Amygdala (tissue), 56 donors: ENCODE data around the gene TBC1D9B.

Experiments
- DNase-seq, 56 donors: peaks; one replicate each; lab custom pipeline; 2025; lab: John Stamatoyannopoulos, UW

TBC1D9B gene

DNA sequence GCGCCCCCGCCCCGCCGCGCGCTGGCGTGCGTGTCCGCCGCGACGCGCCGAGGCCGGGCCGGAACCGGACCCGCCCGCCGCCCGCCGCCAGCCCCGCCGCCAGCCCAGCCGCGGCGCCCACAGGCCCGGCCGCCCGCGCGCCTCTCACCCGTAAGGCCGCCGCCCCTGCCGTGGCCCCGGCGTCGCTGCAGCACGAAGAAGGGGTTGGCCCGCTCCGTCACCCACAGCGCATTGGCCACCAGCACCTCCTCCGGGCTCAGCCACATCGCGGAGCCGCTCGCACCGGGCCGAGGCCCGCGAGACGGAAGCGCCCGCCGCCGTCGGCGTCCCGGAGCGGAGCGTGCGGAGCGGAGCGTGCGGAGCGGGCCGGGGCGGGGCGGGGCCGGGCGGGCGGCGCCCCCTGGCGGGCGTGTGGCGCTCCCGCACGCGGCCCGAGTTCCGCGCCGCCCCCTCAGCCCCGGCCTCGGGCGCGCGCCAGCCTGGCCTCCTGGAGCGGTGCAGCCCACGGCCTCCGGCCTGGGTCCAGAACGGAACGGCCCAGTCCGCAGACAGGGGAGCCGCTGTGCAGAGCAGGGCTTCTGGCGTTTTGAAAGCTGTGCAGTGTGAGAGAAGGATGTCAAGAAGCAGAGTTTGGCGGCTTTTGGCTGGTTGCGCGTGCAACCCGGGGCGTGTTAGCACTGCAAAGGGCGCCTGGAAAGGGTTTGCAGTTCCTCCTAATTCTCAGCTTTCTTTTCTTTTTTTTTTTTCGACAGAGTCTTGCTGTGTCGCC lies at the start of gene TBC1D9B:
Gene TBC1D9B (minus strand): TSS at position 342 of the 769 bp plus-strand sequence. CDS start 76 bp downstream, at position 266.
- DNase-seq: peak in 40 of 56 donors; percentile 11 to 71 (median 50)

DNA sequence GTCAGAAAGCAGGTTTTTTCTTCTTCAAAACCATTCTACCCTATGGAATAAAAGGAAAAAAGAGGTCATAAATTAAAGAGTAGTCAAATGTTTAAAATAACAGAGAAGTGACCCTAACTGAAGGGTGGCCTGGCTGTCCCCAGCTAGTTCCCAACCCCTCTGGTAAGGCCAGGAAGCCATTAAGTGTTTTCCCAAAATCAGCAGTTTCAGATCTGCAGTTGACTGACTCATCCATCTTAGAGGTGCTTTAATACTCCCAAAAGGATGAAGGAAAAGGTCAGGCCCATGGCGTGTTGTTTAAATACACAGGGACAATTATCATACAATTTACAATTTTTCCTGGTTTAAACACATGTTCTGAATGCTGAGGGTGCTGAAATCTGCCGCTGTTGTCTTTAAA lies 47.9 kb upstream of the TBC1D9B start:
- DNase-seq: no peak

DNA sequence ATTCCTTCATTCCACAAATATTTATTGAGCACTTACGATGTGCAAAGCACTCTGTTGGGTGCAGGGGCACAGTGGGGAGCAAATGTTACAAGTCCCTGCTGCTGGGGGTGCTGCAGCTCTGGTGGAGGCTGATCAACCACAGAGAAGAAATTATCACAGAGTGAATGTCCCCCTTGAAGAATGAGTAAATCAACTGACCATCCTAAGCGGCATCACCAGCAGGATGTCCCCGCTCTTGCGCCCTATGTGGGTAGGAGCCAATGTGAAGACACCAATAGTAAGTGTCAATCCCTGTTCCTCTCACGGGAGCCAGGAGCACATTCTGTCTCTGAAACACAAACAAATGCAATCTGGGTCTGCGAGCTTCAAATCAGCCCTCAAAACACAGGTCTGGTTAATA lies 47.4 kb upstream of the TBC1D9B start:
- DNase-seq: no peak

DNA sequence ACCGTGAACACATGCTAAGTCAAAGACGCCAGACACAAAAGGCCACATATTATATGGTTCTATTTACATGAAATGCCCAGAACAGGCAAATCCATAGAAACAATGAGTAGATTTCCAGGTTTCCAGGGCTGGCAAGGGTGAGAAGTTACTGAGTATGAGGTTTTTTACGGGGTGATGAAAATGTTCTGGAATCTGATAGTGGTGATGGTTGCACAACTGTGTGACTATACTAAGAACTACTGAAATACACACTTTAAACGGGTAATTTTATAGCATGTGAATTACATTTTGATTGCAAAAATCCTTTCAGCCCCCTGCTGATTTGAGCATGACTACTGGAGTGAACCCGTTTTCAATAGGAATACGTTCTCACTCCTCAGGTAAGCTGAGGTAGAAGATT lies 46.7 kb upstream of the TBC1D9B start:
- DNase-seq: no peak

DNA sequence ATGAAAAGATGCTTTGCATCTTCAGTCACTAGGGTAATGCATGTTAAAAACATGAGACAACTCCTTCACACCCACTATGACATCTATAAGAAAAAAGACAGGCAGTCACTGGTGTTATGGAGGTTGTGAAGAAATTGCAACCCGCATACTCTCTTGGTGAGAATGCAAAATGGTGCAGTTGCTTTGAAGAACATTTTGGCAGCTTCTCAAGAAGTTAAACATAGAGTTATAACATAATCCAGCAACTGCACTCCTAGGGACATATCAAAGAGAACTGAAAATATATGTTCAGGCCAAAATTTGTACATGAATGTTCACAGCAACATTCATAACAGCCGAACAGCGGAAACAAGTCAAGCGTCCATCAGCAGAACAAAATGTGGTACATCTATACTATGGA lies 46.3 kb upstream of the TBC1D9B start:
- no peak for DNase-seq

DNA sequence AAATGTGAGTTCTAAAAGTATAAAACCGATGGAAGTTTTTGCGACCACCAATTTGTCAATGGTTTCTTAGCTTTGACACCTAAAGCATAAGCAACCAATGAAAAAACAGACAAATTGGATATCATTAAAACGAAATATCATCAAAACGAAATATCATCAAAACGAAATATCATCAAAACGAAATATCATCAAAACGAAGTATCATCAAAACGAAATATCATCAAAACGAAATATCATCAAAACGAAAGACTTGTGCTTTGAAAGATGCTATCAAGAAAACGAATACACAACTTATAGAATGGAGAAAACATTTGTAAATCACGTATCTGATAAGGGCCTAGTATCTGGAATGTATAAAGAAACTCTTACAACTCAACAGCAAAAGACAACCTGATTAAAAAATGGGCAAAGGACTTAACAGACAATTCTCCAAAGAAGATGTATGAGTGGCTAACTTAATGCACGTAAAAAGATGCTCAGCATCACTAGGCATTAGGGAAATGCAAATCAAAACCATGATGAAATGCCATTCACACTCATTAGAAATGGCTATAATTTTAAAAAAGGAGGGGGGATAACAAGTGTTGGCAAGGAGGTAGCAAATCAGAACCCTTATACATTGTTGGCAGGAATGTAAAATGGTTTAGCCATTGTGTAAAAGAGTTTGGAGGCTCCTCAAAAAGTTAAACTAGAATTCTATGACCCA lies 29.4 kb upstream of the TBC1D9B start:
- DNase-seq: no peak

DNA sequence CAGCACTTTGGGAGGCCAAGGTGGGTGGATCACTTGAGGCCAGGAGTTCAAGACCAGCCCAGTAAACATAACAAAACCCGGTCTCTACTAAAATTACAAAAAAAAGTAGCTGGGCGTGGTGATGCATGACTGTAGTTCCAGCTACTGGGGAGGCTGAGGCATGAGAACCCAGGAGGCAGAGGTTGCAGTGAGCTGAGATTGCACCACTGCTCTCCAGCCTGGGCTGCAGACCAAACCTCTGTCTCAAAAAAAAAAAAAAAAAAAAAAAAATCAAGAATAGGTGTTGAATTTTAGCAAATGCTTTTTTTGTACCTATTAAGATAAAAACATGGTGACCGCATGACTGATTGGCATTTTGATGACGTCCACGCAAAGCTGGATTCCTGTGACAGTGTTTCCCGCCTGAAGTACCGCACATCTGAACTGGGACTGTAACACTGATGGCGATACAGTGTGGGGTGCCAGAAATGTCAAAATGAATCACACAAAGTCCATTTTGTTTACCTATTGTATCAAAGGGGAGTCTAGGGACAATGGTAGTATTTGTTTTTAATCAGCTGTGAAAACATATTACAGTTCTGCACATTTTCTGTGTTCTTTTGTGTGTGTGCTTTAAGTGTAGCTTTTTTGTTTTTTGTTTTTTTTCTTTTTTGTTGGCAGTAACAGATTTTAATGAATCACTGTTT lies 23.2 kb upstream of the TBC1D9B start:
- DNase-seq: peak in 1 of 56 donors; percentile 34

DNA sequence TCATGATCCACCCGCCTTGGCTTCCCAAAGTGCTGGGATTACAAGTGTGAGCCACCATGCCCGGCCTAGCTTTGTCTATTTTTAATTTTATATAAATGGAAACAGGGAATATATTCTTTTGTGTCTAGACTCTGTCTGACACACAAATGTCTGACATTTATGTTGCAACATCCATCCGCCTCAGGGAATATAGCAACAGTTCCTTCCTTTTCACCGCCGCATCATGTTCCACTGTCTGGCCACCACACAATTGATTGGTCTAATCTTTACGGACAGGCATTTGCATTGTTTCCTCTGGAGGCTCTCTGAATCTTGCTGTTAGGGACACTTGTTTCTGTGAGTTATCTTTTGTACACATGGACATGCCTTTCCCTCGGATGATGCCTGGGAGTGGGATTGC lies 20.1 kb upstream of the TBC1D9B start:
- DNase-seq: no peak

DNA sequence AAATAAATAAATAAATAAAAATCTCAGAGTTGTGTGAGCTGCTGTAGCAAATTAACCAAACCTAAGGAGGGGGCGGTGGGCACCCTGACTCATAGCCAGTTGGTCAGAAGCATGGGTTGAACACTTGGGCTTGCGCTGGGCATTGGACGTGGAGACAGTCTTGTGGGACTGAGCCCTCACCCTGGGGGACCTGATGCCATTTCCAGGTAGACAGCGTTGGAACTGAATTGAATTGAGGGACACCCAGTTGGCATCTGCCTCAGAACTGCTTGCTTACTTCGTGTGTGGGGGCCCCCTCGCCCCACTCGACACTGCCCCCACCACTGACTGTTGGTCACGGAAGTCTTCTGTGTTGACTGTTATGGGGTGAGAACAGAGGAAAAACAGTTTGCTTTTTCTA lies 19.0 kb upstream of the TBC1D9B start:
- DNase-seq: no peak

DNA sequence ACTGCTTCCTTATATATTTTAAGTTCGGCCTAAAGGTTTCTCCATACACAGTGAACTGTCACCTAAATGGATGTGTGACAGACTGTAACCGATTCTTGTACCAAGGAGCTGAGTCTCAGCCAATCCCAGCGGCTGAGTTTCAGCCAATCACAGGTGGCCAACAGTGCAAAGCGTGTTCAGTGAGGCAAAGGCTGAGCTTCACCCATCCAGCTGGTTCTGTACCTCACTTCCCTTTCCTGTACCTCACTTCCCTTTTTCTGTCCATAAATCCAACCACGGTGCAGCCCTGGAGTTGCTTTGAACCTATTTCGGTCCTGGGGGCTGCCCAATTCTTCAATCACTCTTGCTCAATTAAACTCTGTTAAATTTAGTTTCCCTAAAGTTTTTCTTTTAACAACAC lies 15.7 kb upstream of the TBC1D9B start:
- no peak for DNase-seq

DNA sequence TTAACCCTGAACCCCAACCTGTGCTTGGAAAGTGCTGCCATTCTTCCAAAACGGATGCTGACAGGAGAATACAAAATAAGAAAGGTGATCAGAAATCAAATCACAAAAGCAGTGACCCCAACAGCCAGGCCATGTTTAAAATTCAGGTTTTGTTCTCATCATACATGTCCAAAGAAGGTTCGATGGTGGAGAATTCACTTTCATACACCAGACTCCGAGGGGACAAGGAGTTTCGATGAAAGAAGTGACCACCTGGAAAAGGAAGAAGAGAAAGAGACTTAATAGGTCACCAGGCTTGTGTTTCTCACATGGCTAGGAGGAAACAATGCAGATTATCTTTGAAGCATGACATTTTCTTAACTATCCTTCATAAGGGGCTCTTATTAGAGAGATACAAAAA lies 12.5 kb upstream of the TBC1D9B start:
- no peak for DNase-seq

DNA sequence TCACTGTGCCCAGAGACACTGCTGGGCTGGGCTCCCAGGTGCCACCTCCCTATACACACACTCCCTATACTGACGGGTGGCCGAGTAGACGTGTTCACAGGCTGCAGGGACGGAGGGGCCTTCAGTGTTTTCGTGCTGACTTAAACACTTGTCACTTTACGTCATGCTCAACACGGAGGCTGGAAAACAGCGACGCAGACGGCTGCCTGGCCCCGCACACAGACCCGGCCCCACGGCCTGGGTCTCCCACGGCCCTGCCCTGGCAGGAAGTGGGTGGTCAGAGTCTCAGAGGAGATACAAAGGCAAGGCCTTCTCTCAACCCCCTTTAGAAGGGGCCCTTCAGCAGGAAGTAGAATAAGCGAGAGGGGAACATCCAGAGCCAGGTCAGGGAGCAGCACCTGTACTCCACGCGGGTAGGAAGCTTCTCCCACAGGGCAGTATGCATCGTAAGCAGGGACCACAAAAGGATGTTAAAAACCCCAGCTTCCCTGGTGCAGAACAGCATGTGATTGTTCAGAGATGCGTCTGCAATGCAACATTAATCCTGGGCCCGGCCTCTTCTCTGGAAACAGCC lies 11.9 kb upstream of the TBC1D9B start:
- no peak for DNase-seq

DNA sequence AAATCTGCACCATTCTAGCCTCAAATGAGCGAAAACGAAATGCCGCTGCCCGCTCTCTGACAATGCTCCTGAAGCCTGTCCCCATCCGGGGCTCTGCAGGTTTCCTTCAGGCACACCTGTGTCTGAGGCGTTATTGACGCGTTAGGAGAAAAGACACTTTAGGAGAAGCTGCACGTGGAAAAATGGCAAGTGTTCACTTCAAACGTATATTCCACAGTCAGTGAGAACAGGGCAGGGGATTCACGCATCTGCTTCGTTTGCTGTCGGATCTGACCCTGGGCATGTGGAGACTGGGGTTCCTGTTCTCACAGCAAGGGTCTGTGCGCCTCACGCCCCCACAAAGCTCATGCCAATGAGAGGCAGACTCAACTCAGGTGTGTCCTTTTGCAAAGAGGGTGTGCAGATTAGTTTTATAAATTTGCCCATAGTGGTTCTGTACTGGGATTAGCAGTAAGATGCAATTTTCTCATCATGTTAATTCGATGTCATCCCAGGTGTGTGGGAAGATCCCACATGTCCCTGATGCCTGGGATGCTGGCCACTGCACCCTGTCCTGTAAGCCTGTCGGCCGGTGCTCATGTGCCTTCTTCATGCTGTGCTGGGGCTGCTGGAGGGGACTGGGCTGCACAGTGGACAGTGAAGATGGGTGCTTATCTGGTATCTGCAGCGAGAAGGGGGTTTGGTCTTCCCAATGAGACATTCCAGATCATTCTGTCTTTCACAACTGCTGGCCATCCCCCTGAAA lies 11.2 kb upstream of the TBC1D9B start:
- DNase-seq: no peak

DNA sequence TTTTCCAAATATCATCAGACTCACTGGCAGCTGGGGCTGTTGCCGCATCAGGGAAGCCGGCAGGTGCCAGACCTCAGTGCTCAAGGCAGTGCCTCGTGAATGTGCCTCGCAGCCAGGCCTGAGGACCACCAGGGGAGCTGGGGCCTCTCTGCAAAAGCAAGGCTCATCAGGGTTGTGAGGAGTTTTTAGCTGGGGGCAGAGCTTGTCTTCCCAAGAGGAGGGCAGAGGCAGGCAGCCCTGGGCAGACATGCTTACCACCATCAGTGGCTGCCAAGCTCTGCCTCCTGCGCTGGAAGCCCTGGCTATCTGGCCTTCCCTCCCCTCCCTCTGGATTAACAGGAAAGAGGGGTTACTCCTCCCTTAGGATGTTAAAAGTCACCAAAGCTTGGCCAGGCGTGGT lies 8.8 kb upstream of the TBC1D9B start:
- no peak for DNase-seq

DNA sequence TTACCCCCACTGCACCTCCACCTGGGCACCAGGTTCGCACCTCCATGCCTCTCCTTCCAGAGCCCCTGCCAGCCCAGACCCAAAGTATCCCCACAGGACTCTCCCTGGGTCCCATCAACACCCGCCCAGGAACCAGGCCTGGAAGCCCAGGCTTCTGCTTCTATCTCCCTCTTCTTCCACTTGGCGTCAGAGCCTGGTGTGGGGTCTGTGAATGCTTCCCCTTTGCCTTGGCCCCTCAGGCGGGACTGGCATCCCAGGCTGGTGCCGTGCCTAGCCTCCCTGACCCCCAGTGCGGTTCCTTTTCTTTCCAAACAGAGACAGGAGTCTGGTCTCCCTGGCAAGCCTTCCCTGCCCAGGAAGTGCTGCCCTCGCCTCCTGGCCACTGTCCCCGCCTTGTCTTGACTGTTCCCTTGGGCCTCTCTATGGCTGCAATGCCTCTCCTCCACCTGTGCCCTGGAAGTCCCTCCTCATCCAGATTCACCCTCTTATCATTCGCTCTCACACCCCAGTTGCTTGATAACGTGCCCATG lies 7.8 kb upstream of the TBC1D9B start:
- no peak for DNase-seq

DNA sequence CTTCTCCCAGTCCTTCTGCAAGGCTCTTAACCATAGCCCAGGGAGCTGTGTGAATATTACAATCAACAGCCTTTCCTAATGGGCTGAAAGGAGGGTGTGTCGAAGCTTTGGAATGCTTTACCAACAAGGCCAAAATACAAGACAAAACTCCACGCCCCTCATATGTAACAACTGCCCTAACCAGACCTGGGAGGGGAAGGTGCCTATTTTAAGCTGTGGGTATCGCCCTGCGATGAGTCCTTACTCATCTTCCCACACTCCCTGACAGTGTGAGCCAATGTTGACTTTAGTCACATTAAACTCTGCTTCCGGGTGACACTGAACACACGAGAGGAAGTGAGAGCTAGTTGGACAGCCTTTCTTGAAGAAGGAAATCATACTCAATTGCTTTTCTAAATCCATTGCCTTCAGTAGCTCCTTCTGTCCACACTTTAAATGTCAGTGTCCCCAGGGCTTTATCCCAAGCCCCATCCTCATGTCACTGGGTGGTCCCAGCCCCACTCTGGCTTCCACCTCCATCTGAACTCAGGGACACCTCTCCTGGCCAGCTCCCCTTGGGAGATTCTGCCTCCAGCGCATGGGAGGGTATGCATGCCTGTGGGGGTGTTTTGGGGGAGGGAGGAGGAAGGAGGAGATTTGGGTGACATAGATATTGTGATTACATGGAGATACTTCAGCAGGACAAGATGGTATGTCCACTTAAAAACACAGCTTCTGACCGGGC lies 6.5 kb upstream of the TBC1D9B start:
- DNase-seq: no peak

DNA sequence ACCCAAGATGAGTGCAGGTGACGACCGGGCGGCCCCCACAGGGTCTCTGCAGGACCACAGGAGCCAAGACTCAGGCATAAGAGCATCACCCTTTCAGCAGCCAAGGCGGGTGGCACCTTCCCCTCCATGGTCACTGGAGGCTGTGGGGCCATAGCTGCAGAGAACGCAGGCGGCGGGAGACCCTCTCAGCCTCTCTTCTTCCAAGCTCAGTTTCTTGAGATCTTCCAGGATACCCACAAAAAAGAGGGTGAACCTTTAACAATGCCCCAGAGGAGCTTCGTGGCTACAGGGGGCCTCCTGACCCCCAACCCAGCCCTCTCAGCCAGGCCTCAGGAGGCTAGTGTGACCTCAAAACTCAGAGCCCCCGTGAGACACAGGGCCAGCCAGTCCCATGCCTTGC lies 5.8 kb upstream of the TBC1D9B start:
- DNase-seq: no peak

DNA sequence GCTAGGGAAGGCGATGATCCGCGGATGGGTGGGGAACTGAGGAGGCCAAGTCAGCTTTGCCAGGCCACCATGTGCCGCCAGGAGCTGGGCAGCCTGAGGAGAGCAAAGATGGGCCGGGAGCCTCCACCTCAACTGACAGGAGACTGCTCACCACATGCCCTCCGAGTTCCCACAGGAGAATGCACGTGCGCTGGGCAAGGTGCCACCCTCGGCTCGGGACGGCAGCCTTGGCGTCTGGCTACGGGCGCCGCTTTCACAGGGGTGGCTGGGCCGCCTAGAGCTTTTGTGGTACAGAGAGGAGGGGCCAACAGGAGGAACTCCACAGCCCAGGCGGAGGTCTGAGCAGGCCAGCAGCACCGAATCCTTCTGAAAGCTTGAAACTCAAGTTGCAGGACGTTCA lies 5.3 kb upstream of the TBC1D9B start:
- peak in 8 of 56 donors; percentile 8 to 58 (median 39) for DNase-seq

DNA sequence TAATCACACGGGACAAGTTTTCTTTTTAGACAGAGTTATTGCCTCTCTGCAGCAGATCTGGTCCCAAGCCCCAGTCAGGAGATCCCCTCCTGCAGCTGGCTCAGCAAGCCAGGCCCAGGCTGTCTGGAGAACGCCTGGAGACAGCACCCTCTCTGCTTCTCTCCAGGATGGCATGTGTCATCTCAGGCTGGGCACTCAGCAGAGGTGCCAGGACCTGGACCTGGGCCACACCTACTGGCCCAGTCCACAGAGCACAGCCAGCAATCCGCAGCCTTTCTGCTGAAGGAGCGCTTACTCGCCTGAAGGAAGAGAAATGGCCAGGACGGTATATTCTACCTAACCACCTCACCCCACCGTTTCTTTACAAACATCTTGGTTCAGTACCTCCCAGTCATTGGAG lies 4.7 kb upstream of the TBC1D9B start:
- DNase-seq: no peak

DNA sequence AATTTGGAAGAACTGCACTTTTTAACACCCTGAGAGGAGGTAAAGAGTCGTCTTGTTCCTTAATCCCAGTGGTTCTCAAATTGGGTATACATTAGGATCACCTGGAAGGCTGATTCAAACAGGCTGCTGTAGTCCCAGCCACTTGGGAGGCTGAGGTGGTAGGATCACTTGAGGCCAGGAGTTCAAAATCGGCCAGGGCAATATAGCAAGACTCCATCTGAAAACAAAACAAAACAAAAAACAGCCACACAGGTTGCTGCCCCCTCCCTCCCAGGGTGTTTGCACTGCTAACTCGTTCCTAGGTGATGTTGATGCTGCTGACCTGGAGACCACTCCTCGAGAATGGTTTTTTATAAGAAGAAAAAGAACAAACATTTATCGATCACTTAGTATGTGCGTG lies 1.5 kb upstream of the TBC1D9B start:
- DNase-seq: no peak
